Mucosa of stomach (tissue), 1 donor: ENCODE measurements around the gene PLLP.

Source experiments
- H3K27me3 ChIP-seq: one replicate; pipeline ENCODE4 v1.7.0; 2013; ENCODE audit warnings: mild to moderate bottlenecking, low read length; ENCODE audit not compliant: control insufficient read depth, insufficient read depth
- H3K36me3 ChIP-seq: one replicate; pipeline ENCODE4 v1.7.0; 2013; ENCODE audit warnings: low read length; ENCODE audit not compliant: control insufficient read depth, insufficient read depth
- H3K4me1 ChIP-seq: one replicate; pipeline ENCODE4 v1.7.0; 2013; ENCODE audit warnings: mild to moderate bottlenecking, low read length; ENCODE audit not compliant: control insufficient read depth, insufficient read depth
- H3K4me3 ChIP-seq: one replicate; pipeline ENCODE4 v1.7.0; 2013; ENCODE audit warnings: low read length
- H3K9ac ChIP-seq: one replicate; pipeline ENCODE4 v1.7.0; 2013; ENCODE audit warnings: mild to moderate bottlenecking, low read length, moderate library complexity
- H3K9me3 ChIP-seq: one replicate; pipeline ENCODE4 v1.7.0; 2013; ENCODE audit warnings: mild to moderate bottlenecking, low read length, moderate library complexity; ENCODE audit not compliant: control insufficient read depth
- donor health status: Pancreatic carcinoma.

PLLP gene

GRCh38 chr16:57223057-57223456 is 61.4 kb downstream of the PLLP start:
- Histone ChIP-seq H3K4me3 (no peak overlapping the region), H3K27me3 (no peaks in the 10 kb centered on the region), H3K9me3 (no peaks in the 10 kb centered on the region), H3K4me1 (no peaks in the 10 kb centered on the region), H3K9ac (no peak overlapping the region), H3K36me3 (peaks cover 12% of the 10 kb centered on the region)

DNA sequence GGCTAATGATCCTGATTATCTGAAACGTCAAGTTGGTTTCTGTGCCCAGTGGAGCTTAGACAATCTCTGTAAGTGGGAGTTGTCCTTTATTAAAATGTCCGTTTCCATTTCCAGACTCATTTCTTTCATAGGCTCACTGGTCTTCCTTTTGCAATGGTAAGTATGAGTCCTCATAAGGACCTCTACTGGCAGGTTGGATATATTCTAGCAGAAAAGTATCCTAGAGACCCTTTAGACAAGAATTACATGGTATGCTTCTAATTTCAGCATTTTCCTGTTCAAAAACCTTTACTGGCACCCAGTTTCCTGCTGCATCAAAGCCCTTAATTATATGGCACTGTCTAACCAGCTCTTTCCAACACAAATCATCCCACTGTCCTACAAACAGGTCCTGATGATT is 67.5 kb downstream of the PLLP start:
- H3K9ac ChIP-seq = no peak overlapping the region
- H3K9me3 ChIP-seq = no peaks in the 10 kb centered on the region
- H3K36me3 ChIP-seq = peaks cover 24% of the 10 kb centered on the region
- H3K4me1 ChIP-seq = no peaks in the 10 kb centered on the region
- H3K4me3 ChIP-seq = no peak overlapping the region
- no peaks in the 10 kb centered on the region for H3K27me3 ChIP-seq

GRCh38 chr16:57213462-57213861 is 71.0 kb downstream of the PLLP start:
- Histone ChIP-seq H3K9ac (no peak overlapping the region), H3K36me3 (peaks cover 23% of the 10 kb centered on the region), H3K4me3 (no peak overlapping the region), H3K4me1 (no peaks in the 10 kb centered on the region), H3K9me3 (no peaks in the 10 kb centered on the region), H3K27me3 (no peaks in the 10 kb centered on the region)

GRCh38 chr16:57209780-57210179 is 74.7 kb downstream of the PLLP start:
- H3K36me3 ChIP-seq = peaks cover 15% of the 10 kb centered on the region
- H3K9me3 ChIP-seq = no peaks in the 10 kb centered on the region

GRCh38 chr16:57208926-57209325 is 75.5 kb downstream of the PLLP start:
- H3K4me3 ChIP-seq = no peak overlapping the region
- no peaks in the 10 kb centered on the region for H3K27me3 ChIP-seq
- H3K9ac ChIP-seq = no peak overlapping the region
- no peaks in the 10 kb centered on the region for H3K9me3 ChIP-seq
- H3K36me3 ChIP-seq = peaks cover 10% of the 10 kb centered on the region
- no peaks in the 10 kb centered on the region for H3K4me1 ChIP-seq

More at GRCh38 chr16:57209780-57210179, 74.7 kb downstream of the PLLP start:
- no peaks in the 10 kb centered on the region for H3K4me1 ChIP-seq
- no peak overlapping the region for H3K4me3 ChIP-seq
- H3K9ac ChIP-seq = no peak overlapping the region
- H3K27me3 ChIP-seq = no peaks in the 10 kb centered on the region
